DOHH2 (cell line): ENCODE results near the gene SOX5.

Experiments used
- EZH2phosphoT487 ChIP-seq: fragments of 200-600 bp; sonication (generic); IDR thresholded peaks from 2 replicates; pipeline ENCODE4 v1.6.1; 2017; ENCODE audit warnings: borderline replicate concordance, mild to moderate bottlenecking, antibody characterized with exemption, low read length, moderate library complexity, mixed read lengths
- TF ChIP-seq, protein P1 (sequence below): fragments of 200-600 bp; sonication (generic); IDR thresholded peaks from one replicate; pipeline ENCODE4 v1.5.1; 2014; ENCODE audit warnings: antibody characterized with exemption, mild to moderate bottlenecking, low read depth, low read length; ENCODE audit not compliant: poor library complexity, severe bottlenecking

DNA sequence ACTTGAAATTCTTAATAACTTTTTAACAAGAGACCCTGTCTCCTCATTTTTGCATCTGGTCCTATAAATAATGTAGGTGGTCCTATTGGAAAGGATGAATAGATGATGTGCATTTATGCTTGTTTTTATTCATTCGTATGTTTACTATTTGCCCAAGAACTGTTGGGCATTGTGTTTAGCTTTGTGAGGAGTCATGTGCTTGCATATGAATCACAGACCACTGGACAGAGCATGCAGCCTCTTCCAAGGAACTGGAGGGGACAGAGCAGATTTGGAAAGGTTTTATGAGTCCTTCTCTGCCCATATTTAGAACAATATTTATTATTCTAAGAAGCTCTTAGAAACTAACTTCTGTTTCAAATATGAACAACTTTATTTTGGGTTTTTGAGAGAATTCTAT, 414.0 kb downstream of the SOX5 start:
- TF ChIP-seq, protein P1, sequence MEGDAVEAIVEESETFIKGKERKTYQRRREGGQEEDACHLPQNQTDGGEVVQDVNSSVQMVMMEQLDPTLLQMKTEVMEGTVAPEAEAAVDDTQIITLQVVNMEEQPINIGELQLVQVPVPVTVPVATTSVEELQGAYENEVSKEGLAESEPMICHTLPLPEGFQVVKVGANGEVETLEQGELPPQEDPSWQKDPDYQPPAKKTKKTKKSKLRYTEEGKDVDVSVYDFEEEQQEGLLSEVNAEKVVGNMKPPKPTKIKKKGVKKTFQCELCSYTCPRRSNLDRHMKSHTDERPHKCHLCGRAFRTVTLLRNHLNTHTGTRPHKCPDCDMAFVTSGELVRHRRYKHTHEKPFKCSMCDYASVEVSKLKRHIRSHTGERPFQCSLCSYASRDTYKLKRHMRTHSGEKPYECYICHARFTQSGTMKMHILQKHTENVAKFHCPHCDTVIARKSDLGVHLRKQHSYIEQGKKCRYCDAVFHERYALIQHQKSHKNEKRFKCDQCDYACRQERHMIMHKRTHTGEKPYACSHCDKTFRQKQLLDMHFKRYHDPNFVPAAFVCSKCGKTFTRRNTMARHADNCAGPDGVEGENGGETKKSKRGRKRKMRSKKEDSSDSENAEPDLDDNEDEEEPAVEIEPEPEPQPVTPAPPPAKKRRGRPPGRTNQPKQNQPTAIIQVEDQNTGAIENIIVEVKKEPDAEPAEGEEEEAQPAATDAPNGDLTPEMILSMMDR = no peak
- TF ChIP-seq EZH2phosphoT487 = no peak
